Measurements from ENCODE around the gene TCEA2. TPM values are rescaled to one million over a fixed set of nuclear protein-coding genes. Genes with fewer than 3 reads are reported as not detected.

TCEA2 gene
- total RNA-seq, 1 donor from 2014 or later = 33.1 TPM

GRCh38 chr20:64095455-64095854 lies 32.5 kb downstream of the TCEA2 start:
- Histone ChIP-seq H3K27me3 (no peaks in the 10 kb centered on the region), H3K4me1 (no peaks in the 10 kb centered on the region), H3K27ac (no peak overlapping the region), H3K9me3 (no peaks in the 10 kb centered on the region), H3K36me3 (no peaks in the 10 kb centered on the region), H3K4me3 (no peak overlapping the region)
- intact Hi-C loops (cut with DNase I) = no loop called here
- no peak for TF ChIP-seq POLR2AphosphoS5 (IDR thresholded peaks at IDR 0.05; ENCODE audit: insufficient read depth in 1 of 2, low read depth in 1 of 2)
- TF ChIP-seq CTCF (IDR thresholded peaks at IDR 0.05) = no peak
- no peak for TF ChIP-seq POLR2A (IDR thresholded peaks at IDR 0.05)
- no peak for DNase-seq (ENCODE audit: extremely low spot score in 2 of 2)

- TF ChIP-seq CTCF (IDR thresholded peaks at IDR 0.05) (no peak), POLR2A (IDR thresholded peaks at IDR 0.05) (no peak), POLR2AphosphoS5 (IDR thresholded peaks at IDR 0.05; ENCODE audit: insufficient read depth in 1 of 2, low read depth in 1 of 2) (no peak)
- DNase-seq (ENCODE audit: extremely low spot score in 2 of 2) = no peak
- Histone ChIP-seq H3K9me3 (no peaks in the 10 kb centered on the region), H3K4me1 (no peaks in the 10 kb centered on the region), H3K36me3 (no peaks in the 10 kb centered on the region), H3K27ac (no peak overlapping the region), H3K4me3 (no peak overlapping the region), H3K27me3 (no peaks in the 10 kb centered on the region)
- intact Hi-C loops (cut with DNase I) = no loop called here
These were observed 32.9 kb downstream of the TCEA2 start for GRCh38 chr20:64095927-64096326.

GRCh38 chr20:64096535-64096934 lies 33.5 kb downstream of the TCEA2 start:
- Histone ChIP-seq H3K27ac (no peak overlapping the region), H3K36me3 (no peaks in the 10 kb centered on the region), H3K9me3 (no peaks in the 10 kb centered on the region), H3K27me3 (no peaks in the 10 kb centered on the region), H3K4me1 (no peaks in the 10 kb centered on the region), H3K4me3 (no peak overlapping the region)
- DNase-seq (ENCODE audit: extremely low spot score in 2 of 2) = no peak
- intact Hi-C loops (cut with DNase I) = no loop called here
- TF ChIP-seq POLR2AphosphoS5 (IDR thresholded peaks at IDR 0.05; ENCODE audit: insufficient read depth in 1 of 2, low read depth in 1 of 2) (no peak), POLR2A (IDR thresholded peaks at IDR 0.05) (no peak), CTCF (IDR thresholded peaks at IDR 0.05) (no peak)

GRCh38 chr20:64098471-64099013 lies 35.5 kb downstream of the TCEA2 start:
- Histone ChIP-seq H3K4me3 (no peak overlapping the region), H3K9me3 (no peaks in the 10 kb centered on the region), H3K4me1 (peaks cover 10% of the 10 kb centered on the region), H3K27me3 (peaks cover 9% of the 10 kb centered on the region), H3K36me3 (no peaks in the 10 kb centered on the region), H3K27ac (no peak overlapping the region)
- intact Hi-C loops (cut with DNase I) = no loop called here
- no peak for TF ChIP-seq CTCF (IDR thresholded peaks at IDR 0.05)
- TF ChIP-seq POLR2AphosphoS5 (IDR thresholded peaks at IDR 0.05; ENCODE audit: insufficient read depth in 1 of 2, low read depth in 1 of 2) = no peak
- TF ChIP-seq POLR2A (IDR thresholded peaks at IDR 0.05) = no peak
- DNase-seq (ENCODE audit: extremely low spot score in 2 of 2) = no peak

- H3K9me3 ChIP-seq = no peaks in the 10 kb centered on the region
- H3K4me3 ChIP-seq = no peak overlapping the region
- TF ChIP-seq POLR2AphosphoS5 (IDR thresholded peaks at IDR 0.05; ENCODE audit: insufficient read depth in 1 of 2, low read depth in 1 of 2) = no peak
- no peak for TF ChIP-seq POLR2A (IDR thresholded peaks at IDR 0.05)
- TF ChIP-seq CTCF (IDR thresholded peaks at IDR 0.05) = no peak
- DNase-seq (ENCODE audit: extremely low spot score in 2 of 2) = no peak
- no peak overlapping the region for H3K27ac ChIP-seq
- no peaks in the 10 kb centered on the region for H3K36me3 ChIP-seq
- peaks cover 9% of the 10 kb centered on the region for H3K27me3 ChIP-seq
- intact Hi-C loops (cut with DNase I) = no loop called here
- H3K4me1 ChIP-seq = peaks cover 10% of the 10 kb centered on the region
These were observed 36.2 kb downstream of the TCEA2 start for GRCh38 chr20:64099086-64099786.
